IMR-90 (cell line): ENCODE results near the gene NTM. TPM values are rescaled to one million over a fixed set of nuclear protein-coding genes. Genes with fewer than 3 reads are reported as not detected.

ENCODE experiments used
- ATAC-seq: fragments of 200-7000 bp; cut with Tn5 transposase; 2 replicates; pipeline ENCODE4 v1.9.1; 2020; ENCODE audit warnings: low read depth, mild to moderate bottlenecking, moderate library complexity
- BruUV-seq: library from RNA; stranded (reverse); fragments of 400-500 nt; replicated peaks from 2 replicates; lab custom pipeline; 2021; lab: Mats Ljungman, UMichigan
- CTCF ChIA-PET: fragments of 300-600 bp; formaldehyde crosslinking; extraction: SDS; loops from one replicate; lab custom pipeline; 2021; ENCODE audit warnings: antibody characterized with exemption; lab: Yijun Ruan, JAX
- POLR2A ChIA-PET: fragments of 300-600 bp; sonication (Branson Sonifier 250); formaldehyde crosslinking; loops from one replicate; lab custom pipeline; 2022; ENCODE audit warnings: antibody characterized with exemption; ENCODE audit not compliant: unreplicated experiment; lab: Charles Lee
- DNase-seq: peaks from one replicate; pipeline ENCODE4 v3.0.0; 2013
- H2AFZ ChIP-seq: replicated peaks from 2 replicates; pipeline ENCODE3; 2013; ENCODE audit warnings: low read length, mild to moderate bottlenecking; ENCODE audit not compliant: poor library complexity
- H2AK5ac ChIP-seq: 2 replicates; pipeline ENCODE4 v1.6.1; 2013; ENCODE audit warnings: low read depth, low read length, inconsistent platforms
- H2AK9ac ChIP-seq: replicated peaks from 2 replicates; pipeline ENCODE3; 2013; ENCODE audit warnings: mild to moderate bottlenecking, low read depth, low read length, moderate library complexity; ENCODE audit not compliant: poor library complexity
- H2BK120ac ChIP-seq: 2 replicates; pipeline ENCODE4 v1.6.1; 2013; ENCODE audit warnings: low read depth, low read length, inconsistent platforms
- H2BK15ac ChIP-seq: 3 replicates; pipeline ENCODE4 v1.6.1; 2013; ENCODE audit warnings: low read depth, low read length, inconsistent platforms
- H2BK20ac ChIP-seq: 2 replicates; pipeline ENCODE4 v1.6.1; 2013; ENCODE audit warnings: low read depth, mild to moderate bottlenecking, inconsistent platforms, low read length, moderate library complexity
- H2BK5ac ChIP-seq: 2 replicates; pipeline ENCODE4 v1.6.1; 2013; ENCODE audit warnings: mild to moderate bottlenecking, low read depth, low read length, inconsistent platforms; ENCODE audit not compliant: poor library complexity, severe bottlenecking
- H3K14ac ChIP-seq: replicated peaks from 2 replicates; pipeline ENCODE4 v1.6.1; 2013; ENCODE audit warnings: low read depth, low read length, inconsistent platforms
- H3K18ac ChIP-seq: 2 replicates; pipeline ENCODE4 v1.6.1; 2013; ENCODE audit warnings: low read depth, low read length, control low read depth
- H3K23ac ChIP-seq: 2 replicates; pipeline ENCODE4 v1.6.1; 2013; ENCODE audit warnings: low read depth, low read length, inconsistent platforms
- H3K27ac ChIP-seq: 2 replicates; pipeline ENCODE4 v1.5.1; 2013; ENCODE audit warnings: mild to moderate bottlenecking, control low read depth, low read length; ENCODE audit not compliant: insufficient read depth
- H3K27me3 ChIP-seq: 2 replicates; pipeline ENCODE4 v1.6.1; 2013; ENCODE audit warnings: low read length; ENCODE audit not compliant: control insufficient read depth, insufficient read depth
- H3K36me3 ChIP-seq: 2 replicates; pipeline ENCODE4 v1.6.1; 2013; ENCODE audit warnings: low read length, mixed read lengths; ENCODE audit not compliant: control insufficient read depth, insufficient read depth
- H3K4ac ChIP-seq: 2 replicates; pipeline ENCODE4 v1.6.1; 2013; ENCODE audit warnings: low read depth, low read length, inconsistent platforms
- H3K4me1 ChIP-seq: 2 replicates; pipeline ENCODE4 v1.6.1; 2013; ENCODE audit warnings: low read length, mixed read lengths; ENCODE audit not compliant: control insufficient read depth, insufficient read depth
- H3K4me2 ChIP-seq: 2 replicates; pipeline ENCODE4 v1.6.1; 2013; ENCODE audit warnings: low read depth, mild to moderate bottlenecking, control low read depth, low read length, moderate library complexity
- H3K4me3 ChIP-seq: 2 replicates; pipeline ENCODE4 v1.5.1; 2013; ENCODE audit warnings: low read depth, mild to moderate bottlenecking, control low read depth, low read length, moderate library complexity; ENCODE audit not compliant: insufficient read depth
- H3K56ac ChIP-seq: 2 replicates; pipeline ENCODE4 v1.6.1; 2013; ENCODE audit warnings: low read length, inconsistent platforms; ENCODE audit not compliant: insufficient read depth; ENCODE audit errors: extremely low read depth
- H3K79me1 ChIP-seq, 2 experiments: 2 replicates each; pipeline ENCODE4 v1.6.1; 2013; ENCODE audit warnings: low read length in 2 of 2, inconsistent platforms in 1 of 2, low read depth in 1 of 2
- H3K9ac ChIP-seq: 2 replicates; pipeline ENCODE4 v1.6.1; 2013; ENCODE audit warnings: low read depth, low read length, control low read depth
- H3K9me1 ChIP-seq: 2 replicates; pipeline ENCODE4 v1.6.1; 2013; ENCODE audit warnings: low read length, inconsistent platforms; ENCODE audit not compliant: insufficient read depth
- H3K9me3 ChIP-seq: 2 replicates; pipeline ENCODE4 v1.6.1; 2013; ENCODE audit warnings: low read length; ENCODE audit not compliant: control insufficient read depth, insufficient read depth
- H4K20me1 ChIP-seq: 2 replicates; pipeline ENCODE4 v1.6.1; 2013; ENCODE audit warnings: low read length, inconsistent platforms; ENCODE audit not compliant: insufficient read depth
- H4K5ac ChIP-seq: 2 replicates; pipeline ENCODE4 v1.6.1; 2013; ENCODE audit warnings: mild to moderate bottlenecking, low read depth, low read length, control low read depth
- H4K8ac ChIP-seq, 2 experiments: 2 replicates each; pipeline ENCODE4 v1.6.1; 2013; ENCODE audit warnings: low read depth in 2 of 2, low read length in 2 of 2, control low read depth in 1 of 2, inconsistent platforms in 1 of 2
- H4K91ac ChIP-seq: 2 replicates; pipeline ENCODE4 v1.6.1; 2013; ENCODE audit warnings: low read depth, low read length, inconsistent platforms; ENCODE audit not compliant: insufficient read depth
- BHLHE40 ChIP-seq: fragments of 150-350 bp; IDR thresholded peaks from 2 replicates; pipeline ENCODE4 v1.6.1; 2016; ENCODE audit warnings: mild to moderate bottlenecking, low read depth, low read length
- CHD1 ChIP-seq: IDR thresholded peaks from 2 replicates; pipeline ENCODE4 v1.6.1; 2012; ENCODE audit warnings: low read depth, low read length, improper control_type of control experiment
- MAZ ChIP-seq: IDR thresholded peaks from 2 replicates; pipeline ENCODE4 v1.6.1; 2012; ENCODE audit warnings: low read depth, mild to moderate bottlenecking, low read length, improper control_type of control experiment, moderate library complexity, borderline replicate concordance
- RAD21 ChIP-seq: IDR thresholded peaks from 2 replicates; pipeline ENCODE4 v1.6.1; 2012; ENCODE audit warnings: low read length, improper control_type of control experiment
- WGBS, 2 experiments: methylation state at CpG; one replicate each; pipeline versions ENCODE4 v1.1.5 to v1.1.7; 2013; ENCODE audit warnings: missing lambda C conversion rate in 2 of 2; ENCODE audit not compliant: insufficient read length in 1 of 2; ENCODE audit errors: extremely low coverage in 2 of 2; 5-methylcytosine and 5-hydroxymethylcytosine counted together
- dilution Hi-C: fragments of 300-500 bp; cut with HindIII; formaldehyde crosslinking; loops from one replicate; pipeline ENCODE4 v1.14.3; 2018; ENCODE audit warnings: low sequenced_read_pairs; ENCODE audit not compliant: unreplicated experiment
- in situ Hi-C: fragments of 300-500 bp; cut with MboI; formaldehyde crosslinking; loops from 3 replicates; pipeline ENCODE4 v1.14.3; 2019; ENCODE audit warnings: low sequenced_read_pairs, inconsistent platforms, mixed read lengths
- intact Hi-C: fragments of 100-400 bp; cut with micrococcal nuclease; formaldehyde crosslinking; loops from 2 replicates; pipeline ENCODE4 v1.10.0; 2022
- polyA plus RNA-seq, 3 experiments: library from polyadenylated mRNA; depleted of rRNA; stranded (reverse); fragments of >200 nt; gene quantifications; 2 replicates each; pipeline ENCODE4 v1.2.3, GENCODE V29; 2012; ENCODE audit warnings: low replicate concordance in 1 of 3
- total RNA-seq: library from RNA; depleted of rRNA; stranded (reverse); fragments of >200 nt; gene quantifications from 2 replicates; pipeline ENCODE4 v1.2.3, GENCODE V29; 2012

NTM gene
- total and polyA plus RNA-seq, 2 of the 4 experiments (the other 2 are of a cell fraction) = 19.5 to 25.5 TPM

GRCh38 chr11:131980888-131981668 lies 610.7 kb downstream of the NTM start:
- no peak overlapping the region for H3K18ac ChIP-seq
- no peaks in the 10 kb centered on the region for H4K20me1 ChIP-seq
- no peak for TF ChIP-seq RAD21
- TF ChIP-seq CHD1 = no peak
- no peak for TF ChIP-seq BHLHE40
- no peak for TF ChIP-seq MAZ
- H3K23ac ChIP-seq = no peak overlapping the region
- peaks cover 2% of the 10 kb centered on the region; the same call in 1 of the 2 replicates for H3K9me3 ChIP-seq
- peaks cover 5 to 6% of the 10 kb centered on the region in 2 experiments; a peak in 2 of 4 replicates for H3K79me1 ChIP-seq
- no TSS peak for BruUV-seq
- DNase-seq = no peak
- H2AFZ ChIP-seq = no peak overlapping the region
- no peak overlapping the region for H2BK120ac ChIP-seq
- no peaks in the 10 kb centered on the region for H3K36me3 ChIP-seq
- no peak overlapping the region for H3K4me2 ChIP-seq
- no peak overlapping the region for H2AK9ac ChIP-seq
- no peak overlapping the region for H4K5ac ChIP-seq
- no peak overlapping the region for H3K4me3 ChIP-seq
- no peak overlapping the region for H2BK5ac ChIP-seq
- 81% methylated on average over 3 of the region's 11 CpGs; no CpG with 5 or more reads in 1 of the 2 experiments for WGBS, 2 experiments
- H3K14ac ChIP-seq = no peak overlapping the region
- H4K91ac ChIP-seq = no peak overlapping the region
- H2AK5ac ChIP-seq = no peak overlapping the region
- no peak overlapping the region for H3K56ac ChIP-seq
- no peak overlapping the region for H2BK15ac ChIP-seq
- intact Hi-C loops (no loop called here), in situ Hi-C loops (no loop called here), dilution Hi-C loops (no loop called here)
- no peak overlapping the region for H3K9ac ChIP-seq
- peaks cover 3% of the 10 kb centered on the region for H3K4me1 ChIP-seq
- peaks cover 5% of the 10 kb centered on the region; the same call in 1 of the 2 replicates for H3K9me1 ChIP-seq
- H3K4ac ChIP-seq = no peak overlapping the region
- no peak for ATAC-seq
- no peaks in the 10 kb centered on the region for H3K27me3 ChIP-seq
- ChIA-PET CTCF (interaction anchor here (1.0 kb wide), 1 partner anchor 13 kb away, joined by 3 read pairs; no protein-coding TSS in a partner anchor), POLR2A (no interaction called here)
- H3K27ac ChIP-seq = no peak overlapping the region
- no peak overlapping the region for H4K8ac ChIP-seq
- H2BK20ac ChIP-seq = no peak overlapping the region
